ENCODE measurements around the gene E4F1.

DNA sequence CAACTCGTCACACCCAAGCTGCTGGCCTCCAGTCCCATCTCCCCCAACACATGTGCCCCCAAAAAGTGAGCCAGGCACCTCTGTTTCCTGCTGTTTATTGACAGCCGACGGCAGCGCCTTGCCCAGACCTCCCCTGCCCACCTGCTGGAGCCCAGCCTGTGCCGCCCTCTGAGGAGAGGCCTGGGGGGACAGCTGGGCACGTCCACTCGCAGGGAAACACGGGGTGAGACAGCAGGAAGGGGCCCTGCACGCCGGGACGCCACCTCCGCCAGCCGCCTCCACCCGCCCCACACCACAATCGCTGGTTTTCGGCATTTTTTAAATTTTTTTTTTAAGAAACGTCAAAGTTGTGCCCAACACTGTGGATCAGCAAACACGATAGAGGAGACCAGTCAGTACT lies 46.3 kb upstream of the E4F1 start:
- no peak for TF ChIP-seq POLR2A (IDR thresholded peaks at IDR 0.05)
- no peak for TF ChIP-seq CTCF (IDR thresholded peaks at IDR 0.05)

All from testis (tissue), 2 donors.